Measurements from ENCODE around the gene BRSK2.

DNA sequence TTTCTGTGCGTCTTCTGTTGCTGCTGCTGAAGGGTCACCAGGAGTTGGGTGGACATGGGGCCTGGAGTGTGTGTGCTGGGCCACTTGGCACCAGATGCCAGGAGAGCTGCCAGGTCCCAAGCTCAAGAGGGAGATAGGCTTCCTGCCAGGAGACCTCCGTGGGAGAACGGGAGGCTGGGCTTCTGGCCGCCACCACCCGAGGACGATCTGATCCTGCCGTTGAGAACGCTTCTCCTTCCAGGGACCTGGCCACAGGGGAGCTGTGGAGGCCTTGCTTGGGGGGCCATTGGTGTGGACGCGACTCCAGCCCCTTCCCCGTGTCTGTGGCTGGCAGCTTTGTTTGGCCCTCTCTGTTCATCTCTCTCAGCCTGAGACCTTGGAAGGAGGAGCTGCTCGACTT lies 2.4 kb downstream of the BRSK2 start:
- TF ChIP-seq GLIS3 (CRISPR knock-in tag; IDR thresholded peaks at IDR 0.05), result no peak
- no peak for TF ChIP-seq ESRRG (CRISPR knock-in tag; IDR thresholded peaks at IDR 0.05)
- TF ChIP-seq ZFP3 (CRISPR knock-in tag; IDR thresholded peaks at IDR 0.05), result no peak; the same call in 1 of the 2 replicates
- no peak for TF ChIP-seq CSDC2 (CRISPR knock-in tag; IDR thresholded peaks at IDR 0.05)
- TF ChIP-seq TCF4 (CRISPR knock-in tag; IDR thresholded peaks at IDR 0.05; ENCODE audit: borderline replicate concordance), result no peak

Measured in SK-N-SH treated with all-trans-retinoic acid at 6 μM for 48 hours (cell line).